ENCODE results near the gene CD200R1L. TPM values are rescaled to one million over a fixed set of nuclear protein-coding genes. Genes with fewer than 3 reads are reported as not detected.

The CD200R1L gene
- total and polyA plus RNA-seq, 2 of the 4 experiments (the other 2 are of a cell fraction), result not detected

DNA sequence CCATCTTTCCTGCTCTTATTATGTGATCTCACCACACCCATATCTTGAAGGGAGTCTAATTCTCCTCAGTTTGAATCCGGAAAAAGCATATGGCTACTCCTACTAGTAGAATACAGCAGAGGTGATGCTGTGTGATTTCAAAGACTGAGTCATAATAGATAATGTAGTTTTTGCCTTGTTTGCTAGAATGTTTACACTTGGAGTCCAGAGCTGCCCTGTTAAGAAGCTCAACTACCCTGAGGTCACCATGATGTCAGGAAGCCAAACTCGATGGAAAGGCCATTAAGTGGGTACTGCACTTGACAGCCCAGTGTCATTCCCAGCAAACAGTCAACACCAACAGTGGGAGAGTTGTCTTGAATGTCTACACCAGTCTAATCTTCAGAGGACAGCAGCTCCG is 56.9 kb downstream of the CD200R1L start:
- H3K9me1 ChIP-seq (ENCODE audit: insufficient read depth, low read length), result no peaks in the 10 kb centered on the region
- H3K27me3 ChIP-seq (ENCODE audit: control insufficient read depth, insufficient read depth, low read length), result no peaks in the 10 kb centered on the region
- no peak overlapping the region for H3K4me2 ChIP-seq (ENCODE audit: low read depth, low read length)
- H3K36me3 ChIP-seq (ENCODE audit: control insufficient read depth, insufficient read depth, low read length), result no peaks in the 10 kb centered on the region
- H3K27ac ChIP-seq (ENCODE audit: insufficient read depth, low read length), result no peak overlapping the region
- TF ChIP-seq RCOR1 (IDR thresholded peaks at IDR 0.05; ENCODE audit: insufficient replicate concordance, low read length) (no peak), MAFK (IDR thresholded peaks at IDR 0.05; ENCODE audit: low read depth, low read length) (no peak), NFE2L2 (IDR thresholded peaks at IDR 0.05; ENCODE audit: low read depth, low read length) (no peak), RFX5 (IDR thresholded peaks at IDR 0.05; ENCODE audit: low read depth, low read length) (no peak), CTCF (conservative IDR thresholded peaks at IDR 0.05; ENCODE audit: low read depth, low read length) (no peak), RAD21 (IDR thresholded peaks at IDR 0.05; ENCODE audit: low read length) (no peak), POLR2A (IDR thresholded peaks at IDR 0.05; ENCODE audit: low read depth, low read length) (no peak), CEBPB (IDR thresholded peaks at IDR 0.05; ENCODE audit: low read depth, low read length) (no peak), CHD1 (IDR thresholded peaks at IDR 0.05; ENCODE audit: low read depth, low read length) (no peak), BHLHE40 (IDR thresholded peaks at IDR 0.05; ENCODE audit: low read depth, low read length) (no peak)
- H4K20me1 ChIP-seq (ENCODE audit: insufficient read depth, low read length), result no peaks in the 10 kb centered on the region
- dilution Hi-C loops (cut with HindIII; ENCODE audit: low sequenced_read_pairs, unreplicated experiment), result no loop called here
- no peak overlapping the region for H3K23ac ChIP-seq (ENCODE audit: low read depth, low read length)
- 17% methylated on average over 1 of the region's 3 CpGs; no CpG with 5 or more reads in 1 of the 2 experiments for WGBS, 2 experiments (ENCODE audit: extremely low coverage in 2 of 2, insufficient read length in 1 of 2)
- no peak overlapping the region for H3K4me3 ChIP-seq (ENCODE audit: insufficient read depth, low read depth, low read length)
- H2AK5ac ChIP-seq (ENCODE audit: low read depth, low read length), result no peak overlapping the region
- H4K5ac ChIP-seq (ENCODE audit: low read depth, low read length), result no peak overlapping the region
- no peak overlapping the region for H2BK15ac ChIP-seq (ENCODE audit: low read depth, low read length)
- no peak overlapping the region for H3K56ac ChIP-seq (ENCODE audit: extremely low read depth, insufficient read depth, low read length)
- ATAC-seq (ENCODE audit: low read depth) (0 out of 2 replicates have a peak, but pooled peaks have one; percentile 33), DNase-seq (peak; percentile 51)
- no peak overlapping the region for H2AK9ac ChIP-seq (replicated peaks; ENCODE audit: low read depth, low read length, poor library complexity)
- H3K14ac ChIP-seq (replicated peaks; ENCODE audit: low read depth, low read length), result no peak overlapping the region
- H2BK120ac ChIP-seq (ENCODE audit: low read depth, low read length), result no peak overlapping the region
- ChIA-PET POLR2A (ENCODE audit: unreplicated experiment) (no interaction called here), CTCF (no interaction called here)
- no peak overlapping the region for H4K8ac ChIP-seq (ENCODE audit: low read depth in 2 of 2, low read length in 2 of 2)
- no peak overlapping the region for H2BK5ac ChIP-seq (ENCODE audit: low read depth, low read length, poor library complexity, severe bottlenecking)
- no peak overlapping the region for H4K91ac ChIP-seq (ENCODE audit: insufficient read depth, low read depth, low read length)
- H2BK20ac ChIP-seq (ENCODE audit: low read depth, low read length), result no peak overlapping the region
- peaks cover 3% of the 10 kb centered on the region for H3K9me3 ChIP-seq (ENCODE audit: control insufficient read depth, insufficient read depth, low read length)
- BruUV-seq (replicated peaks), result no TSS peak
- H3K9ac ChIP-seq (ENCODE audit: low read depth, low read length), result no peak overlapping the region
- intact Hi-C loops (cut with micrococcal nuclease), result no loop called here
- H3K4me1 ChIP-seq (ENCODE audit: control insufficient read depth, insufficient read depth, low read length), result peaks cover 8% of the 10 kb centered on the region
- H2AFZ ChIP-seq (replicated peaks; ENCODE audit: low read length, poor library complexity), result no peak overlapping the region
- H3K79me1 ChIP-seq (ENCODE audit: low read depth in 1 of 2, low read length in 2 of 2), result no peaks in the 10 kb centered on the region
- in situ Hi-C loops (cut with MboI; ENCODE audit: low sequenced_read_pairs), result no loop called here
- no peak overlapping the region for H3K18ac ChIP-seq (ENCODE audit: low read depth, low read length)
- 0 out of 2 replicates have a peak overlapping the region, but pooled peaks have one; percentile 12 for H3K4ac ChIP-seq (ENCODE audit: low read depth, low read length)
